Testis (tissue), 2 donors: Measurements from ENCODE around the gene LPAR3.

Source experiments
- CTCF ChIP-seq, 3 experiments: fragments of 450-650 bp in 2 of 3; fragments of 200-600 bp in 1 of 3; sonication (generic) in 1 of 3; IDR thresholded peaks; one replicate each; pipeline ENCODE4 v1.5.1; 2016 to 2019; ENCODE audit warnings: antibody characterized with exemption in 3 of 3, mild to moderate bottlenecking in 2 of 3, moderate library complexity in 1 of 3
- POLR2A ChIP-seq: fragments of 450-650 bp; IDR thresholded peaks from one replicate; pipeline ENCODE4 v1.6.1; 2017; ENCODE audit warnings: antibody characterized with exemption, mild to moderate bottlenecking, moderate library complexity

GRCh38 chr1:84773933-84774497, 119.0 kb downstream of the LPAR3 start:
- TF ChIP-seq CTCF (IDR thresholded peaks at IDR 0.05) (no peak), POLR2A (no peak)
